Trophoblast cell (in vitro differentiated cells and primary cell): ENCODE results near the gene HHATL.

Experiments used
- DNase-seq, 2 donors: peaks; one replicate each; pipeline ENCODE4 v3.0.0-alpha.2; 2016
- H2AFZ ChIP-seq: 2 replicates; pipeline ENCODE4 v1.6.1; 2013; ENCODE audit warnings: low read length, moderate library complexity, mild to moderate bottlenecking; ENCODE audit not compliant: insufficient read depth, poor library complexity
- H2AK5ac ChIP-seq: 2 replicates; pipeline ENCODE4 v1.6.1; 2013; ENCODE audit warnings: mild to moderate bottlenecking, low read length
- H2BK120ac ChIP-seq: 2 replicates; pipeline ENCODE4 v1.6.1; 2013; ENCODE audit warnings: low read length, mild to moderate bottlenecking, moderate library complexity; ENCODE audit not compliant: insufficient read depth, poor library complexity
- H2BK12ac ChIP-seq: 2 replicates; pipeline ENCODE4 v1.6.1; 2013; ENCODE audit warnings: mild to moderate bottlenecking, low read length, moderate library complexity
- H2BK5ac ChIP-seq: 2 replicates; pipeline ENCODE4 v1.6.1; 2013; ENCODE audit warnings: low read length, low read depth, moderate library complexity, mild to moderate bottlenecking; ENCODE audit not compliant: poor library complexity
- H3K14ac ChIP-seq: 2 replicates; pipeline ENCODE4 v1.6.1; 2013; ENCODE audit warnings: mild to moderate bottlenecking, low read length
- H3K18ac ChIP-seq: 2 replicates; pipeline ENCODE4 v1.6.1; 2013; ENCODE audit warnings: mild to moderate bottlenecking, low read length
- H3K23ac ChIP-seq: 2 replicates; pipeline ENCODE4 v1.6.1; 2013; ENCODE audit warnings: low read length
- H3K27ac ChIP-seq: 2 replicates; pipeline ENCODE4 v1.5.1; 2013; ENCODE audit warnings: low read depth, mild to moderate bottlenecking, inconsistent platforms, low read length, moderate library complexity
- H3K27me3 ChIP-seq: 2 replicates; pipeline ENCODE4 v1.6.1; 2013; ENCODE audit warnings: inconsistent platforms, mild to moderate bottlenecking, low read length, moderate library complexity; ENCODE audit not compliant: insufficient read depth
- H3K36me3 ChIP-seq, 2 experiments: 1 replicate in 1 of 2; 2 replicates in 1 of 2; pipeline ENCODE4 v1.6.1; 2013; ENCODE audit warnings: low read length in 2 of 2, mild to moderate bottlenecking in 2 of 2, moderate library complexity in 1 of 2; ENCODE audit not compliant: insufficient read depth in 2 of 2, control insufficient read depth in 1 of 2
- H3K4ac ChIP-seq: 2 replicates; pipeline ENCODE4 v1.6.1; 2013; ENCODE audit warnings: low read depth, mild to moderate bottlenecking, low read length, moderate library complexity
- H3K4me1 ChIP-seq, 2 experiments: 1 replicate in 1 of 2; 2 replicates in 1 of 2; pipeline ENCODE4 v1.6.1; 2013; ENCODE audit warnings: low read length in 2 of 2, mild to moderate bottlenecking in 2 of 2, moderate library complexity in 1 of 2; ENCODE audit not compliant: insufficient read depth in 2 of 2, control insufficient read depth in 1 of 2
- H3K4me2 ChIP-seq: 2 replicates; pipeline ENCODE4 v1.6.1; 2013; ENCODE audit warnings: inconsistent platforms, mild to moderate bottlenecking, low read length, moderate library complexity
- H3K4me3 ChIP-seq: 2 replicates; pipeline ENCODE4 v1.5.1; 2013; ENCODE audit warnings: mild to moderate bottlenecking, low read depth, low read length, inconsistent platforms
- H3K79me1 ChIP-seq: one replicate; pipeline ENCODE4 v1.6.1; 2013; ENCODE audit warnings: low read length
- H3K79me2 ChIP-seq: 2 replicates; pipeline ENCODE4 v1.6.1; 2013; ENCODE audit warnings: low read length, mild to moderate bottlenecking; ENCODE audit not compliant: control insufficient read depth, insufficient read depth, poor library complexity
- H3K9ac ChIP-seq: 2 replicates; pipeline ENCODE4 v1.6.1; 2013; ENCODE audit warnings: mild to moderate bottlenecking, low read length
- H3K9me3 ChIP-seq: 2 replicates; pipeline ENCODE4 v1.6.1; 2013; ENCODE audit warnings: low read depth, mild to moderate bottlenecking, control low read depth, inconsistent platforms, low read length; ENCODE audit not compliant: insufficient read depth
- H4K12ac ChIP-seq: 2 replicates; pipeline ENCODE4 v1.6.1; 2013; ENCODE audit warnings: low read depth, mild to moderate bottlenecking, low read length, moderate library complexity
- H4K8ac ChIP-seq: 2 replicates; pipeline ENCODE4 v1.6.1; 2013; ENCODE audit warnings: low read depth, mild to moderate bottlenecking, low read length, moderate library complexity
- H4K91ac ChIP-seq: one replicate; pipeline ENCODE4 v1.6.1; 2013; ENCODE audit warnings: low read depth, mild to moderate bottlenecking, low read length, moderate library complexity
- WGBS: extraction: QIAGEN DNeasy Blood & Tissue Kit; methylation state at CpG from one replicate; pipeline ENCODE4 v1.1.7; 2013; ENCODE audit warnings: missing lambda C conversion rate; ENCODE audit not compliant: insufficient read length, insufficient coverage; ENCODE audit errors: extremely low coverage; 5-methylcytosine and 5-hydroxymethylcytosine counted together

HHATL gene

DNA sequence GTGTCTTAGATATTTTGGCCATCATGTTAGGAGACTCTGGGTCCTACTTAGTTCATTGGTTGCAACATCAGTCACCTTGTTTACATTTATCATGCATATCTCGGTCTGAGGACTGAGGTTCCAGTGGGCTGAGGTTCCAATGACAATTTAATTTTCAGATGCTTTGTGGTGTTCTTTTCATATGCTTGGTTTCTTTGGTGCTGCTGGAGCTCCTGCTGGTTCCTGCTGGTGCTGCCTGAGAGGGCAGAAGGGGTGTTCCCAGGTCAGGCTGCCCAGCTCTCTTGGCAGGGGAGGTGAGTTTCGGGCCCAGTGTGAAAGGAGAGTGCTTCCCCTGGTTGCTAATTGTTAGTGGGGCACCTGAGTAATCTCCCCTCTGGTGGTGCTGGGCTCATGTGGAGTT is 24.2 kb downstream of the HHATL start:
- no peak overlapping the region for H3K27ac ChIP-seq
- H3K4me2 ChIP-seq = no peak overlapping the region
- no CpG with 5 or more reads among the region's 2 CpGs for WGBS
- H3K36me3 ChIP-seq = no peaks in the 10 kb centered on the region
- H4K91ac ChIP-seq = no peak overlapping the region
- H3K18ac ChIP-seq = no peak overlapping the region
- H2BK120ac ChIP-seq = no peak overlapping the region
- H4K12ac ChIP-seq = no peak overlapping the region
- no peak overlapping the region for H2AK5ac ChIP-seq
- H2AFZ ChIP-seq = no peak overlapping the region
- no peak overlapping the region for H3K9ac ChIP-seq
- H3K27me3 ChIP-seq = no peaks in the 10 kb centered on the region
- H3K4ac ChIP-seq = no peak overlapping the region
- no peak overlapping the region for H2BK5ac ChIP-seq
- no peak overlapping the region for H3K14ac ChIP-seq
- peaks cover 2% of the 10 kb centered on the region for H3K79me1 ChIP-seq
- no peak overlapping the region for H3K23ac ChIP-seq
- no peak for DNase-seq
- no peak overlapping the region for H4K8ac ChIP-seq
- peaks cover 2% of the 10 kb centered on the region in 2 experiments for H3K4me1 ChIP-seq
- H3K9me3 ChIP-seq = no peaks in the 10 kb centered on the region
- H3K4me3 ChIP-seq = no peak overlapping the region
- no peaks in the 10 kb centered on the region for H3K79me2 ChIP-seq
- H2BK12ac ChIP-seq = no peak overlapping the region

DNA sequence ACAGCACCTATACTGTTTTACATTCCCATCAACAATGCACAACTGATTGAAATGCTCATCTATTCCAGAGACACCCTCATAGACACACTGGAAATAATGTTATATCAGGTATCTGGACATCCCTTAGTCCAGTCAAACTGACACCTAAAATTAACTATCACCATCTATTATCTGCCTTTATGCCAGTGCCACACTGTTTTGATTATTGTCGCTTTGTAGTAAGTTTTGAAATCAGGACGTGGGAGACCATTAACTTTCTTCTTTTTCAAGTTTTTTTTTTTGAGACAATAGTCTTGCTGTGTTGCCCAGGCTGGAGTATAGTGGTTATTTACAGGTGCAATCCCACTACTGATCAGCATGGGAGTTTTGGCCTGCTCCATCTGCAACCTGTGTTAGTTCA is 26.7 kb downstream of the HHATL start:
- no peak overlapping the region for H3K14ac ChIP-seq

DNA sequence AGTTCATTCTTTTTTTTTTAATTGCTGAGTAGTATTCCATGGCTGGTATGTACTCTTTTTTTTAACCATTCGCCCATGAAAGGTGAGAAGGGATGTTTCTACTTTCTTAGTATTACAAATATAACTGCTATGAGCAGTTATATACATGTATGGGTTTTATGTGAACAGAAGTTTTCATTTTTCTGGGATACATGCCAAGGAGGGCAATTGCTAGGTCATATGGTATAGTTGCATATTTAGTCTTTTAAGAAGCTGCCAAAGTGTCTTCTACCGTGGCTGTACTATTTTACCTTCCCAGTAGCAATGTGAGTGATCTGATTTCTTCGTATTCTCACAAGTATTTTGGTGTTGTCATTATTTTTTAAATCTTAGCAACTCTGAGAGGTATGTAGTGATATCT is 28.5 kb downstream of the HHATL start:
- H3K4me3 ChIP-seq = no peak overlapping the region
- H4K8ac ChIP-seq = no peak overlapping the region
- H2BK12ac ChIP-seq = no peak overlapping the region
- no peak overlapping the region for H4K12ac ChIP-seq
- H2BK5ac ChIP-seq = no peak overlapping the region
- H2AK5ac ChIP-seq = no peak overlapping the region
- no peak overlapping the region for H3K27ac ChIP-seq
- no peak overlapping the region for H3K23ac ChIP-seq
- no peak overlapping the region for H2BK120ac ChIP-seq
- peaks cover 2% of the 10 kb centered on the region for H3K9me3 ChIP-seq
- no peak overlapping the region for H3K18ac ChIP-seq
- WGBS = no CpG with 5 or more reads among the region's 3 CpGs
- H3K4me1 ChIP-seq = no peaks in the 10 kb centered on the region
- no peak overlapping the region for H3K4me2 ChIP-seq
- H3K27me3 ChIP-seq = no peaks in the 10 kb centered on the region
- H3K36me3 ChIP-seq = no peaks in the 10 kb centered on the region
- H3K79me2 ChIP-seq = no peaks in the 10 kb centered on the region
- DNase-seq = no peak
- H2AFZ ChIP-seq = no peak overlapping the region
- no peak overlapping the region for H3K9ac ChIP-seq
- no peak overlapping the region for H4K91ac ChIP-seq
- no peak overlapping the region for H3K4ac ChIP-seq
- no peaks in the 10 kb centered on the region for H3K79me1 ChIP-seq
- H3K14ac ChIP-seq = no peak overlapping the region

More for the DNA sequence above, 26.7 kb downstream of the HHATL start:
- Histone ChIP-seq H3K23ac (no peak overlapping the region), H3K9me3 (no peaks in the 10 kb centered on the region), H2BK12ac (no peak overlapping the region), H3K79me1 (no peaks in the 10 kb centered on the region), H3K9ac (no peak overlapping the region), H3K4ac (no peak overlapping the region), H2BK120ac (no peak overlapping the region), H3K79me2 (no peaks in the 10 kb centered on the region), H2AK5ac (no peak overlapping the region), H4K91ac (no peak overlapping the region), H2AFZ (no peak overlapping the region), H3K36me3 (no peaks in the 10 kb centered on the region), H3K27me3 (no peaks in the 10 kb centered on the region), H3K18ac (no peak overlapping the region), H3K4me3 (no peak overlapping the region), H2BK5ac (no peak overlapping the region), H3K4me2 (no peak overlapping the region), H3K27ac (no peak overlapping the region), H4K8ac (no peak overlapping the region), H3K4me1 (no peaks in the 10 kb centered on the region), H4K12ac (no peak overlapping the region)
- no peak for DNase-seq
- WGBS = no CpG with 5 or more reads among the region's 2 CpGs

DNA sequence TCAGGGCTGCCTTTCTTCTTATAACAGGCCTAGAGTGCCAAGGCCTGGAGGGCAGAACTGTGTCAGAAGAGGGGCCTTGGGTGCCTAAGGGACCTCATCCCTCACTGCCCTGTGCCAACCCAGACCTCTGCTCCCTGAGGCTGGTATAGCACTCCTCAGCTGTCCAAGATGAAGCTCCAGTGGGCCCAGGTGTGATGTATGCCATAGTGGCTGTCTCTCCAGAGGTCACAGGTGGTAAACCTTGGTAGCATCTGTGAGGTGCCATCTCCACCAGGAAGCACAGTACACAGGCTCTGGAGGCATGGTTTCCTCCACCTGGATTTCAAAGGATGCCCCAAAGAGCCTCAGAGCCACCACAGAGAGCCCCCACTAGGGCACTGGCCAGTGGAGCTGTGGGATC is 29.5 kb downstream of the HHATL start:
- H3K79me2 ChIP-seq = no peaks in the 10 kb centered on the region
- no peak overlapping the region for H3K23ac ChIP-seq
- no peak overlapping the region for H3K18ac ChIP-seq
- H3K4me1 ChIP-seq = no peaks in the 10 kb centered on the region
- H2AK5ac ChIP-seq = no peak overlapping the region
- H3K9me3 ChIP-seq = peaks cover 4% of the 10 kb centered on the region
- no peak overlapping the region for H2BK120ac ChIP-seq
- no peak overlapping the region for H2AFZ ChIP-seq
- DNase-seq = no peak
- no peak overlapping the region for H3K4ac ChIP-seq
- H3K9ac ChIP-seq = no peak overlapping the region
- H3K79me1 ChIP-seq = no peaks in the 10 kb centered on the region
- H2BK5ac ChIP-seq = no peak overlapping the region
- no peaks in the 10 kb centered on the region for H3K27me3 ChIP-seq
- no peak overlapping the region for H4K91ac ChIP-seq
- H3K27ac ChIP-seq = no peak overlapping the region
- H4K12ac ChIP-seq = no peak overlapping the region
- no peak overlapping the region for H3K14ac ChIP-seq
- H3K36me3 ChIP-seq = no peaks in the 10 kb centered on the region
- H4K8ac ChIP-seq = no peak overlapping the region
- H3K4me2 ChIP-seq = no peak overlapping the region
- H2BK12ac ChIP-seq = no peak overlapping the region
- no peak overlapping the region for H3K4me3 ChIP-seq
